Stimulated activated CD8-positive, alpha-beta memory T cell treated with anti-CD3 and anti-CD28 coated beads, Interleukin-7, amount 100 ng/mL, for 1 hour (primary cell): ENCODE results near the gene GSDME.

Source experiments
- DNase-seq, 2 donors: peaks; one replicate each; pipeline ENCODE4 v3.0.0-alpha.2; 2020; ENCODE audit warnings: low read depth in 2 of 2

The GSDME gene

DNA sequence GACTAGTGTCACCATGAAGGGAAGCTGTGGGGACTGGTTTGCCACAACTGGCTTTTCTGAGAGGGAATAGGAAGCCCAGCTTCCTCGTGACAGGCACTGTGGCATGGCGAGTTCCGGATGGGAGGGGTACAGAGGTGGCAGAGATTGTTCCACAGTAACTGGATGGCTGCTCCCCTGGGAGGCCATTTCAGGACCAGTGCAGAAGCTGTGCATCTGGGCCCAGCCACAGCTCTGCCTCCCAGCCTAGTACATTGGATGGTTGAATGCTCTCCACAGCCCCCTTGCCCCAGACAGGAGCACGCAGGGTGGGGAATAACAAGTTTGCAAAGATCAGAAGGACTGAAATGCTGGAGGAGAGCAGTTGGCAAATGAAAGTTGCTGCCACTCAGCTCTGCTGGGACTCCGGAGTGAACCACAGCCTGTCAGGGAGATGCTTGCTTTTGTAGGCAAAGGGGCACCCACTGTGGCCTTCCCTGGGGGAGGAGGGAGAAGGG is 51.8 kb downstream of the GSDME start:
- DNase-seq = no peak

GRCh38 chr7:24704311-24704710 is 53.0 kb downstream of the GSDME start:
- no peak for DNase-seq

GRCh38 chr7:24703296-24703695 is 54.0 kb downstream of the GSDME start:
- no peak for DNase-seq

DNA sequence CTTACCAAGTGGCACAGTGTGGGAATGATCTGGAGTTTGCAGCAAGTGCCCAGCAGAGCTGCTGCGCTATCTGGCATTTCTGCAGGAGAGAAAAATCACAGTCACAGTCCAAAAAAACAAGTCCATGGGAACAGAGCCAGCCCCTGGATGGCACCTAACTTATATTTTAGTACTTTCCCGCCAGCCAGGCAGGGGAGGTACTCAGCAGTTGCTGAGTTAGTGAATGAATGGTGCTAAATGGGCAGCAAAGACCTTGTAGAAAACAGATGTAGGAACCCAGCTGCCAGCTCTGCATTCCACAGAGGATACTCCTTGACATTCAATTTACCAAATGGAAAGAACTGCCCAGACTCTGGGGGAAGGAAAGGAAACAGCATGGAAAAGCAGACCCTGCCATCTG is 54.5 kb downstream of the GSDME start:
- DNase-seq = no peak

GRCh38 chr7:24701261-24702235 is 55.7 kb downstream of the GSDME start:
- no peak for DNase-seq

DNA sequence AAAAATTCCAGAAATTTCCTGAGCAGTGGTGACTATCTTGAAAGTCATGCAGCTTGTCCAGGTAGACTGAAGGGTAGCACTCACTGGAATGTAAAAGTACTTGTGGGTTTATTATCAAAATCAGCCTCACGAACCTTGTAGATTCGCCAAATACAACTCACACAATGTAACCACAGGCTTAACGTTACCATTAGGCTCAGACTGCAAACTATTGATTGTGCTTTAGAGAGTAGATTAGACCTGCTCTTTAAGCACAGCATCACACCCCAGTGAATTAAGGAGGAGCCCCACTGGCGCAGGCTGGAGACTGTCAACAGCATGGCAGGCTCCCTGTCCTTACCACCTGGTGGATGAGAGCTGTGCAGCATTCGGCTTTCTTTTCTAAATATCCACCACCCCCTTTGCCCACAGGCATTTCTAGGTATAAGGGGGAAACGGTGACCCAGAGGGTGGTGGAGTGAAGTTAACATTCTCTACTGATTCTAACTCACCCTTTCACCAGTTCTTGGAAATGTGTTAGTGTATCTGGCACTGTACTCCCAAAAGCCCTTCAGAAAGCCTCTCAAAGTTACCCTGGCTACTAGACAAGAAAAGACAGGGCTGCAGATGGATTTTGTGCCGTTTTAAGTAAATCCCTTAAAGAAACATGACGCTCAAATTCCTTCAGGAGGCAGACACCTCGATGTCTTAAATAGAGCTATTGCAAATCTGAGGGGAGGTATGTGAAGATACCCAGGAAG is 56.6 kb downstream of the GSDME start:
- no peak for DNase-seq

DNA sequence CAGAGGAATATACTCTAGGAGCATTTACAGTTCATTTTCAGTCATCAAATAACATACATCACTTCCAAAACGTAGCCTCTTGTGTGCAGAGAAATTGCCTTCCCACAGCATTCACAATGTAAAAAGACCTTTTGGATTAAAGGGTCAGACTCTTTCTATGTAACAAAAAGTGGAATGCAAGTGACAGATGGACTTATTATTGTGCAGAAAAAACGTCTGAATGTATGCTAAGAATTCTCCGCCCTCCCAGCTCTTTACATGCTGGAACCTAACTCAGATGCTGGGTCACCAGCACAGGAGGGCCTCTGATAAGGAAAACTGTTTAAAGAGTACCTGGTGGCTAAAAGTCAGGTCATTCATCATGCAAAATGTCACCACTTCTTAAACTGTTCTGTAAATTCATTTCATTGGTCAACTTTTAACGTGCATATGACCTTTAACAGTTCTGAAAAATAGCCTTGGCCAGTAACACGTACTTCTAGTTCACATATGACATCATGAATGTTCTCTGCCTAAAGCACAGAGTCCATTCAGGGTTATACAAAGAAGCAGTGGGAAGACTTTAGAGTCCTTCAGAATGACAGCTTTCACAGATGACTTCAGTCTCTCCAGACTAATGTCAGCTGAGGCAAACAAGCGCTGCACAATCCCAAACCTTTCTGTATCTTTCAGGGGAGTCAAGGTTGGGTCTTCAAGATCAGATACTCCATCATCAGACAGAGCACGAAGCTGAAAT is 58.6 kb downstream of the GSDME start:
- no peak for DNase-seq

DNA sequence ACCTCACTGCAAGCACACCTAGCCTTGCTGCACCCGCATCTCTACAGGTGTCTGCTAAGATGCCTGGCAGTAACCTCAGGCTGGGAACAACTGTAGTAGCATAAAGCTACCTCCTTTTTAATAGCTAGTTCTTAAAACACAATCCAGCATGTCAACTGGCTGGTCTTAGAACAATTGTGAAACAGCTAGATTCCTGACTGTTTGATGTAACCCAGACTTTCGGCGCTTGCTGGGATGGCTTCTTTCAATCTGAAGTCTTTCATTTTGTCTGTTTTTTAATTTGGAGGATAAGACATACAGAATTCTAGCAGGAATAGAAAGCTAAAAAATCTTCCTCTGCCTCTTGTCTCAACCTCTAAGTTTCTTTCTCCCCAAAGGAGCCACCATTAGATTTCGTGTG is 59.8 kb downstream of the GSDME start:
- no peak for DNase-seq

GRCh38 chr7:24692592-24692991 is 64.7 kb downstream of the GSDME start:
- no peak for DNase-seq

DNA sequence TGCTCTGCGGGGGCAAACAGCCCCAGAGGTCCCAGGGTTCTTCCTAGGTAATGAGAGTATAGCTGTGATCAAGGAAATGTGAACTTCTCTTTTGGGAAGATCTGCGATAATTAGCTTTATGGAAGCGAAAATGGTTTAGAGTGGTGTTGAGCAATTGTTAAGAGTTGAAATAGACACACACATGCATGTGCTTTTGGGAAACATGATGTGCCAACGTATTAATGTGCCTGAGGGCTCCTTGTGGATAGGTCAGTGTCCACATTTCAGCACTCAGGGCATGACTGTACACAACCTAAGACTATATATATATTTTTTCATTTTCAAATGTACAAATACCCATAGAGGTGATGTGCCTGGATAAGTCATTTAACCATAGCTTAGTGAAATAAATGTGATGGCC is 67.0 kb downstream of the GSDME start:
- no peak for DNase-seq

- DNase-seq = no peak
These were observed 71.6 kb downstream of the GSDME start for GRCh38 chr7:24685708-24686107.

GRCh38 chr7:24670782-24671181 is 86.5 kb downstream of the GSDME start:
- no peak for DNase-seq

DNA sequence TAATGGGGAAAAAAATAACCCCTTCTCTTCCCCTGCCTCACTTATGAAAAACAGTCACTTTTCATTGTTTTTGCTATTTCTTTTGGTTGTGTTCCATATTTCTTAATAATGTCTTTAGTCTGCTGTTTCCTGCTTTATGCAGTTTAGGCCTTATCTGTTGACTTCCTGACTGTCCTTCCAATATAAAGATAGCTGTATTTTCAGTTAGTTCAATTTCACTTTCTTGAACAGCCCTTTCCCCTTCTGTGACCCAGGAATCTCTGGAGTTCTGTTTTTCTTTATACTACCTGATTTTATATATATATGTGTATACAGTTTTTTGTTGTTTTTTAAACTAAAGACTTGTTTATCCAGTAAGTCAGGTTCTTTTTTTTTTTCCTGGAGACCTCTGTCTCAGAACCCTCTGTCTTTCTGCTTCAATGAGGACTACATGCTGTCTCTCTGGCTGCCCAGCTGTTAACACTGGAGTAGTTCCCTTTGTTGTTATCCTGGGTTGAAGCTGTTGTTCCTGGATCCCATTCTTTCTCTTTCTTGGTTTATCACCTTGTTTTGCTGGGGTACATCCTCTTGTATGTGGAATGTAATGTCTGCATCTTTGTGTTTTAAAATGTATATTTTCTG is 87.2 kb downstream of the GSDME start:
- no peak for DNase-seq

DNA sequence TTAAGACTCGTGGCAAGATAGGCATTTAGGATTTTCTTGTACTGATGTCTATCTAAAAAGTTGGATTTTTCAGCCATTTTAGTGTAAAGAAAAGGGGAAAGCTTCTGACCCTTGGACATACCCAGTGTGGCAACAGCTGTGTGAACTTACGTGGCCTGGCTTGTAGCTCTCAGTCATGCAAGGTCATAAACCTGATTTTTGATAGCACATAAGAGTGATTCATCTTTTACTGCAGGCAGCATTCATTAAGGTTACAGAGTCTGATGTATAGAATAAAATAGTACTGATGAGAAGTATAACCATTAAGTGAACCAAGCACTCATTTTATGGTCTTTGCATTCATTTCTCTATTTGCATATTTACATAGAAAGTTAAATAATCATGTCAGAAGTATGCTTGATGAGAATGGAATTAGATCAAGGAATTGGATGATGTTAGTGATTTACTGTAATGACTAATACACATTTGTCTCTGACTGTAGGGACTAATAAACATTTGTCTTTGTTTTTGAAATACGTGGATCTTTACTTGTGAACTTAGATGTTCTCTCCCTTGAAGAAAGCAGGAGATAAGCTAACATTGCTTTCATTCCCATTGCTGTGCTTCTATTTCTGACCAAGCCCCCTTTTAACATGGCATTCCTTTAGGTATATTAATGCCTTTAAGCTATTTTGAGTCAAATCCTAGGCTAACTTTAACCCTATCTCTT is 88.2 kb downstream of the GSDME start:
- DNase-seq = no peak

GRCh38 chr7:24665564-24666294 is 91.5 kb downstream of the GSDME start:
- no peak for DNase-seq

DNA sequence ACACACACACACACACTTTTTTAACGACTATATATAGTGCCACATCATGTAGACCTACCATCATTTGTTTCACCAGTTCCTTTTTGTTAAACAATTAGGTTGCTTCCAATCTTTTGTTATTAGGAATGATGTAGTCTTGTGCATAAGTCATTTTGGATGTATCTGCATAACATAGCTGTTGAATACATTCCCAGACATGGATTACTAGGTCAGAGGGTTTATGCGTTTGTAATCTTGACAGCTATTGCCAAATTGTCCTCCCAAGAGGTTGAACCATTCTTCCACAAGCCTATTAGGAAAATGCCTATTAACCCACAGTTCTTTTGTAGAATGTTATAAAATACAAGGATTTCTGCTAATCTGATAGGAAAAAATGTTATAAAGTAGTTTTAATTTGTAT is 96.7 kb downstream of the GSDME start:
- DNase-seq = no peak

DNA sequence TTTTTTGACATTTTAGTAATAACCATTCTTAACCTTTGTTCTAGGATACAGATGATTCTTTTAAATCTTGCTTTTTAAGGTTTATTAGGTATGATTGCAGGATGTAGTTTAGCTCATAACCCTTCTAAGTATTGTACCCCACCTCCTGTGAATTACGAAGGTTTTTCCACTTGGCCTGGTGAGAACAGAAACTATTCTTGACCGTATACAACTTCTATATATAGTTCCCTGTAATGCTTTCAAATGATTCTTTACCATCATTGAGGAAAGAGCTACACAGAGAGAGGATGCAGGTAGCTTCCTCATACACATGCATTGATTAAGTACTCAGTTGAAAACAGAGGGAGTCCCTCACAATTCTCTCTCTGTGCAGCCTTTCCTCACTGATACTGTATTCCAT is 97.8 kb downstream of the GSDME start:
- DNase-seq = no peak

GRCh38 chr7:24657980-24658379 is 99.3 kb downstream of the GSDME start:
- no peak for DNase-seq

- DNase-seq = no peak
These were observed 100.7 kb downstream of the GSDME start for GRCh38 chr7:24656608-24657007.

GRCh38 chr7:24654305-24654704 is 103.0 kb downstream of the GSDME start:
- DNase-seq = no peak
